GM19468 (cell line): ENCODE data around the gene EXOSC7.
A peak's percentile ranks its signal among the peaks of the same experiment; 100 is the strongest.
"Not testable (repeated sequence)": the region's sequence is repeated elsewhere in the genome, so short reads cannot be mapped to it uniquely, and the experiment has no call there.

Experiments
- ATAC-seq: cut with Tn5 transposase; IDR thresholded peaks from one replicate; pipeline ENCODE4 v1.9.1; 2021; ENCODE audit warnings: mild to moderate bottlenecking, moderate library complexity, moderate number of reproducible peaks; ENCODE audit not compliant: unreplicated experiment; ENCODE audit errors: extremely low read depth

EXOSC7 gene

GRCh38 chr3:44976002-44976815, at the start of gene EXOSC7, which contains the start of gene ZDHHC3:
TSS of gene EXOSC7 (plus strand) at chr3:44976244. CDS start at chr3:44976278, 34 bp downstream.
TSS of gene ZDHHC3 (minus strand) at chr3:44976174. CDS start at chr3:44959436, 16,738 bp downstream.
- peak; percentile 84 for ATAC-seq

- ATAC-seq, result no peak
Measured at GRCh38 chr3:44926921-44927320, 49.1 kb upstream of the EXOSC7 start.

- ATAC-seq, result no peak
Measured at GRCh38 chr3:44927371-44927770, 48.7 kb upstream of the EXOSC7 start.

- ATAC-seq, result no peak
Measured at GRCh38 chr3:44929782-44930181, 46.3 kb upstream of the EXOSC7 start.

- ATAC-seq, result no peak
Measured at GRCh38 chr3:44930911-44931310, 45.1 kb upstream of the EXOSC7 start.

- no peak for ATAC-seq
Measured at GRCh38 chr3:44931791-44932190, 44.3 kb upstream of the EXOSC7 start.

GRCh38 chr3:44932271-44932670, 43.8 kb upstream of the EXOSC7 start:
- ATAC-seq, result no peak

- ATAC-seq, result no peak
Measured at GRCh38 chr3:44932986-44933944, 42.8 kb upstream of the EXOSC7 start.

GRCh38 chr3:44939581-44940036, 36.4 kb upstream of the EXOSC7 start:
- no peak for ATAC-seq

- no peak for ATAC-seq
Measured at GRCh38 chr3:44942202-44942921, 33.7 kb upstream of the EXOSC7 start.

- ATAC-seq, result no peak
Measured at GRCh38 chr3:44948239-44948638, 27.8 kb upstream of the EXOSC7 start.

GRCh38 chr3:44949770-44950169, 26.3 kb upstream of the EXOSC7 start:
- not testable (repeated sequence) for ATAC-seq

- ATAC-seq, result no peak
Measured at GRCh38 chr3:44950275-44950734, 25.7 kb upstream of the EXOSC7 start.

GRCh38 chr3:44952689-44953088, 23.4 kb upstream of the EXOSC7 start:
- no peak for ATAC-seq

- ATAC-seq, result no peak
Measured at GRCh38 chr3:44954304-44954703, 21.7 kb upstream of the EXOSC7 start.

GRCh38 chr3:44954962-44955361, 21.1 kb upstream of the EXOSC7 start:
- no peak for ATAC-seq

- ATAC-seq, result no peak
Measured at GRCh38 chr3:44955917-44956316, 20.1 kb upstream of the EXOSC7 start.

- ATAC-seq, result no peak
Measured at GRCh38 chr3:44957986-44958385, 18.1 kb upstream of the EXOSC7 start.

GRCh38 chr3:44958386-44958785, 17.7 kb upstream of the EXOSC7 start:
- ATAC-seq, result no peak

GRCh38 chr3:44960387-44961026, 15.5 kb upstream of the EXOSC7 start:
- ATAC-seq, result no peak
